GM12891 (cell line): ENCODE measurements around the gene SLIRP.

Source experiments
- POLR2A ChIP-seq: IDR thresholded peaks from 2 replicates; pipeline ENCODE4 v1.6.1; 2011; ENCODE audit warnings: low read depth, low read length, control low read depth
- POLR2AphosphoS5 ChIP-seq: IDR thresholded peaks from 2 replicates; pipeline ENCODE4 v1.6.1; 2011; ENCODE audit warnings: low read depth, low read length, control low read depth
- POU2F2 ChIP-seq: IDR thresholded peaks from 2 replicates; pipeline ENCODE4 v1.6.1; 2011; ENCODE audit warnings: low read depth, mild to moderate bottlenecking, control low read depth, low read length, moderate library complexity
- SPI1 ChIP-seq: IDR thresholded peaks from 2 replicates; pipeline ENCODE4 v1.6.1; 2011; ENCODE audit warnings: low read depth, low read length, control low read depth

DNA sequence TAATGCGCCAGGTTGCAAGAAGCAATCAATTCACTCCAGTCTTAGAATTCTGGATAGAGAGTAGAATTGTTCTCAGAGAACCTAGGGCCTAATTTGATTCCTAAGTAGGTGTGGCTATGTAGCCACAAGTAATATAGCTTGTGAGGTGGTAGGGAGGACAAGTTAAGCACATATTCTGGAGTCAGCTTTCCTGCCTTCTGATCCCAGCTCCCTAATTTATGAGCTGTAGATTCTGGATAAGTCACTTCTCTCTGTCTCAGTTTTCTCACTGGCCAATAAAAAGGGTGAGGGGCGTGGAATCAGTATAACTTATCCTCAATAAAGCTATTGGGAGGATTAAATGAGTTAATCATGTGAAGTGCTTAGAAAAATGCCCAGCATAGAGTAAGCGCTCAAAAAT, 56.1 kb downstream of the SLIRP start:
- TF ChIP-seq POLR2A (no peak), POLR2AphosphoS5 (no peak), SPI1 (no peak), POU2F2 (no peak)
